HG02870 (cell line): Measurements from ENCODE around the gene DCAF5.
"Not testable (repeated sequence)": the region's sequence is repeated elsewhere in the genome, so short reads cannot be mapped to it uniquely, and the experiment has no call there.

ENCODE experiments used
- ATAC-seq: cut with Tn5 transposase; IDR thresholded peaks from one replicate; pipeline ENCODE4 v1.9.1; 2021; ENCODE audit warnings: mild to moderate bottlenecking, moderate library complexity; ENCODE audit not compliant: unreplicated experiment

DCAF5 gene

DNA sequence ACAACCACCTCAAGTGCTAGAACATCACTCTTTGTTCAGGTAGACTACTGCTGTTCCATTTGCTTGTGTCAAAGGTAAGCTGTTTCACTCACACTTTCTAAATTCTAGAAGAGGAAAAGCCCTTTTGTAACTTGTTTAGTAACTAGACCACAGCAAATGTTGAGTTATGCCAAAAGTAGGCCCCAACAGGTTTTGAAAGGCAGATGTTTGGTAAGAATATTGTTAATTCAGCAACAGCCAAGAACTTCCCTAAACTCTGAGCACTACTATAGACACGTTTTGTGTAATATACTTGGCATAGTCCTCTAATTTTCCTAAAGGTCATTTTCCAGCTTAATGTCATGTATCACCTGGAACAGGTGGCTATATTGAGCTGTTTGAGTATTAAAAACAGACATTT lies 79.0 kb downstream of the DCAF5 start:
- no peak for ATAC-seq

DNA sequence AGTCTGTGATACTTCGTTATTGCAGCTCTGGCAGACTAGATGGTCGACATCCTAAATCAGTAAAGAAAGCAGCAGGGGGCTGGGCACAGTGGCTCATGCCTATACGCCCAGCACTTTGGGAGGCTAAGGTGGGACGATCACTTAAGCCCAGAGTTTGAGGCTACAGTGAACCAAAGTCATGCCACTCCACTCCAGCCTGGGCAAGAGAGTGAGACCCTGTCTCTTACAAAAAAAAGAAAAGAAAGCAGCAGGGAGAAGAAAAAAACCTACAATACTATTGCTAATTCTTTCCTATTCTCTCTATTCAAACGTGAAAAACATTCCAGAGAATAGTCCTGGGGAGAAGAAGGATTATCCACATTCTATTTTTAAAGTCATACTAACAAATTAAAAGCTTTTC lies 79.5 kb downstream of the DCAF5 start:
- no peak for ATAC-seq

DNA sequence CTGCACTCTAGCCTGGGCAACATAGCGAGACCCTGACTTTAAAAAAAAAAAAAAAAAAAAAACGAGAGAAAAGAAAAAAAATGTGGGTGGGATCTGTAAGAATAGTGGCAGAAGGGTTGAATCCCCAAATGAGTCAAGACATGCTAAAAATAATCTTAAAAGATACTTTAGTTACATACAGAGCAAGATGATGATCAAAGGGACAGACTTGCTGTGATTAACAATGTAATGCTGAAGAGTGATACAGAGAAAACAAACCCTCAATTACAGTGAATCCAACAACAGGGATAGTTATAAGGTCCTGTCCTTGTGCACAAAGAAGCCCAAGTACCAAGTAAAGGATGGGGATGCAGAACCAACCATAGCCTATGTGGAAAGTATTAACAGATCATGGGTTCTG lies 80.3 kb downstream of the DCAF5 start:
- ATAC-seq = no peak

DNA sequence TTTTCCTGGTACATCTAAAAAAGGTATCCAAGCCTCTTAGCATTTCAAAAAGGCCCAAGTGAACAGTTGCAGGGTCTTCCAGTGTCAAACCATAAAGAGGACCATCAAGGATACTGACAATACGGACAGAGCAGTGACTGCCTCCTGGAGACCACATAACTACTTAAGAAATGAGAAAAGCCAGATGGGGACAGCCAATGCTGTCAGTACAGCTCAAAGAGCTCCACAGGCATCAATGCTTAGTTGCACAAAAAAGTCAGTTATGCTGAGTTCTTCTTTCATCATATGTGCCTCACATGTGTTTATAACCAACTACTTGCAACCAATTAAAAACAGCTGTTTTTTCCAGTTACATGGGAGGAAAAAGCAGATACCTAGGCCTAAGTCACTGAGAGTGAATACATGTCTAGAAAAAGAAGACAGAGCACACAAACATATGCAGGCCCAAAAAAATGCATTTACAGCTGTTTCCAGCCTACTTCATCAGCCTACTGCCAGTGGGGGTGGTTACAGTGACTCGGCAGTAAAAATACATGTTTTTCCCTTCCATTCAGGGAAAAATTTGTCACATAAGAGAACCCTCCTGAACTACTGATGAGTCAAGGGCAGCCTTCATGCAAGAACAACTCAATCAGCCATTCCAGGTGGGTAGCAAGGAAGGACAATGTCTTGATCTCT lies 84.0 kb downstream of the DCAF5 start:
- no peak for ATAC-seq

DNA sequence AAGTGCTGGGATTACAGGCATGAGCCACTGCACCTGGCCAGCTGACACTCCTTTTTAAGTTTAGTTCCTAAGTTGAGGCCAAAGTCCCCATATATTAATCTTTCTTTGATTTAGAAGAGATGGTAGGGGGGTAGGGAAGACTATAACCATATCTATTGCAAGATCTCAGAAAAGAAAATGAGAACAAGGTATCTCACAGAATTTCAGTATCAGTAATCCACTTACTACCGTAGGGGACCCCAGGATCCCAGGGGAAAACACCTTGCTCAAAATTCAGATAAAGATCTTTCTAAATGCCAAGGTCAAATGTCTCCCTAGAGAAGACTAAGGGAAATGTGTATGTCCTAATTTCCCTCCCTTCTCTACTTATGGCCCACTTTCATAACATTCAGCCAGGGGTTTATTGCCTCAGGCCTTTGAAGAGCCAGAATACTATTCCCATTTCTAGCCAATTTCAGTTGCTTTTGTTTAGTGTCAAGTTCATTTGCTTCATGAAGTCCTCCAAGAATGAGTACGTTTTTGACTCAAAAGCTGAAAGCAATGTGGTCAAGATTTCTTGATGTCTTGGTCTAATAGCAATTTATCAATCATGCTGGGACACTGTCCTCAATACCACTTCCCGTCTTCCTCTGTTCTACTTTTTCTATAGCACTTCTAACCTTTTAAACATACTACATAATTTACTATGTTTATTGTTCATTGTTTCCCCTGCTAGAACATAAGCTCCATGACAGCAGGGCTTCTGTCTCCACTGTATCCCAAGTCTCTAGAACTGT lies 86.3 kb downstream of the DCAF5 start:
- ATAC-seq = peak; percentile 75

DNA sequence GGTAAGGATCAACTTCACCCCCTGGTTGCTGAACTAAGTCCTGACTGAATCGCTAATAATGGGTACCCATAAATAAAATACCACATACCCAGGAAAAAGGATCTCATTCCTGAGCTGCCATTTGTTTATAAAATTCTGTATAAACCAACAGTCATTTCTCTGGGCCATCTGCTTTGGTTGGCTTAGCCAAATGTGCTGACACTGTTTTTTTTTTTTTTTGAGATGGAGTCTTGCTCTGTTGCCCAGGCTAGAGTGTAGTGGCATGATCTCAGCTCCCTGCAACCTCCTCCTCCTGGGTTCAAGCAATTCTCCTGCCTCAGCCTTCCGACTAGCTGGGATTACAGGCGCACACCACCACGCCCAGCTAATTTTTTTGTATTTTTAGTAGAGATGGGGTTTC lies 87.0 kb downstream of the DCAF5 start:
- ATAC-seq = not testable (repeated sequence)

DNA sequence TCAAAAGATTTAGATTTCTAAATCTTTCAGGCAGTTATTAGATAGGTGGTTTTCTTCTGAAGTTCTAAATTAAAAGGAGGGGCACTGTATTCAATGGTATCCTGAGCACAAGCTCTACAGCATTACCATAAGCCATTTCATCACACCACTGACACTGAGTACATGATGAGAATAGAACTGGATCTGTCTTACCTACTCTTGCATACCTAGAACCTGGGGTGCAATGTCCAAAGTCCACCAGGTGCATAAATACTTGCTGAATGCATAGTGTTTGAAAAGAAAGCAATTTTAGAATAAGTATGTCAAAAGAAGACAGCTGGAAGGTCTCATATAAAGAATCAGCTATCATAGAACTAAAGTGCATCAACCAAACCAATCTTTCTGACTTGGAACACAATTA lies 88.3 kb downstream of the DCAF5 start:
- no peak for ATAC-seq

DNA sequence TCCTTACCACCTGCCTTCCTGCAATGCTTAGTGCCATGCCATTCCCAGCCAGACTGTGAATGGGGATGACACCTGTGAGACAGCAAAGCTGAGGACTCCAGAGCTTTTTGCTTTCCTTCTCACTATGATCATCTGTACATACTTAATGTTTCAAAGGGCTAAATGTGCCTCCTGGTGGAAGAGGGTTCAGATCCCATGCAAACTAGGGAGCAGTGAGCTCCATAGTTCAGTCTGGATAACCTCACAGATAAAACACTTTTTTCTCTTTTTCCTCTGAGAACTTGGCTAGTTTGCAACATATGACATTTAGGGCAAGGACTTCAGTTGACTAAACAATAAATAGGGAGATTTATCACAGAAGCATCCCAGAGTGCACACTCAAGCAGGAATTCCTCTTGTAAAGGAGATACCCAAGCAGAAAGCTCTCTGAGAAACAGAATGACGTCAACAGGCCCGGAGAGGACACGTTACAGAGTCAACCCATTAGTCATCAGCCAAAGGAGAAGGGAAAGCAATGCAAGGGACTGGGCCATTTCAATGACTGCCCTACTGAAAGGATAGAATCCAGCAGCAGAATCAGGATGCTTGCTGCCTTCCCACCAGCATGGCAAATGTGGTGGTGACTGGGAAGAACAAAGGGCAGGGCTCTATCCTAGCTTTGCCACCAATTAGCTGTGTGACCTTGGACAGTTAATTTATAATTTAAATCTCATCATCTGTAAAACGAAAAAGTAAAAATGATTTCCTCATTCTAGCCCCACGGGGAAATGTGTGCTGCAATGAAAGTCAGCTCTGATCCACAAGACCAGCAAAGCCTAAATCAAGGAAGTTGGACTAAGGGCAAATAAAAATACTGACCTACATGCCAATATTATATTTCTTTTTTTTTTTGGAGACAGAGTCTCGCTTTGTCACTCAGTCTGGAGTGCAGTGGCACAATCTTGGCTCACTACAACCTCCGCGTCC lies 93.0 kb downstream of the DCAF5 start:
- no peak for ATAC-seq

DNA sequence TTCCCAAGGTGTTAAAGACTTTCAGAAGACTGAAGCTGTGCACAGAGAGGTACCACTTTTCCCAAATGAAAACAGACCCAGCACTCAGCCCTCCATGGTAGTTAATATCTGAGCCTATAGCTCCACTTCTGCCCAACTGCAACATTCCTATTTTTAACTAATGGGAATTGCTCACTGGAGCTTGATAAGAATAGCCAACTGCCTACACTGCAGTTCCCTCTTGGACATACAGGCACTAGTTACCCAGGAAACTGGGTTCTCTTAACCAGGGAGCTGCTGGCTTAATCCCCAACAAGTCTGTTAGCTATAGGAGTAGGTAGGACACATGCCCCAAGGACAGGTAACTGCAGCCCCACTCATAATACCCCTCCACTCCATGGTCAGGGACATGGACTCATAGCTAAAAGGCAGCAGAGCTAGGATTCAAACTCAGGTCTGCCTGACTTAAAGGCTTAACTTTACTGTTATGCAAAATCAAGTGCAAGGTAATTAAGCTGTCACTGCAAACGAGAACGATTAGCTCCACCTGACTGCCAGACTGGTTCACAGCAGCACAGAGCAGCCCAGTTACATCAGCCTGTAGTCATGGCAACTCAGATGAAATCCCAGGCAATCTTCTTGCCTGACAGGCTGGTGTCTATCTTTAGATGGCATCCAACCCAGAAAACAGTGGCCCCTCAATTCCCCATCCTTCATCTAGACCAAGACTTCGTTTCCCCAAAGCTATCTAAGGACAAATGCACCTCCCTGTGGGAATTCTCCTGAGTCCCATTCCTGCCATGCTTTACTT lies 96.7 kb downstream of the DCAF5 start:
- ATAC-seq = no peak

DNA sequence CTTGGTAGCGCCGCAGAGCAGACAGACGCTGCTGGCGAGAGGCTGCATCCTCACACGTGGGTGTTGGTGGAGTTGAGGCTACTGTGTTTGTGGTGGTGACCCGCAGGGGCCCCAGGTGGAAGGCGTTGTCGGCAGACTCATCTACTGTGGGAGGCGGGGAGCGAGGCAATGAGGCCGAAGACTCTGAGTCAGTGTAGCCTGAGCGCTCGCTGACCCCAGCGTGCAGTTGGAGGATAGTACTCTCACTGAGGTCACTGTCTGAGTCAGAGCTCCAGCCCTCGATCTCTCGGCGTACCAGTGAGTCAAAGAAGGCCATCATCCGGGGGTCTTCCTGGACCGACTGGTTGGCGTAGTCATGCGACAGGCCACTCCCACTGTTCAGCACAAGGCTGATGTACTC lies 97.8 kb downstream of the DCAF5 start:
- ATAC-seq = no peak

DNA sequence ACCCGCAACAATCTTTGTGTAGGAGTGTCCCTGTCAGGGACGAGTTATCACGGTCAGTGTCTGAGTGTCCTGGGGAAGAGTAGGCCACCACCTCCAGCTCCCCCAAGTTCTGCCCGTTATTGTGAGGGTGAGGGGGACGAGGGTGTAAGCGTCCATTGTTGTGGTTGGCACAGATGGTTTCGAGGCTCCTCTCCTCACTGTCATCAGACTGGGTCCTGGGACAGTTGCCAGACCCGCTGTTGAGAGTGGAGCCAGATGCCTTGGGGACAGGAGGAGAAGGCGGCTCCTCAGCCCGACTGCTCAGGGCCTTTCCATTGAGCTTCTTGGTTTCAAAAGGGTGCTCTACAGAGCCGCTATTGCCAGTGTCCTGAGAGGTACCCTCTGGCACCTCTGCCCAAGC lies 98.9 kb downstream of the DCAF5 start:
- no peak for ATAC-seq

DNA sequence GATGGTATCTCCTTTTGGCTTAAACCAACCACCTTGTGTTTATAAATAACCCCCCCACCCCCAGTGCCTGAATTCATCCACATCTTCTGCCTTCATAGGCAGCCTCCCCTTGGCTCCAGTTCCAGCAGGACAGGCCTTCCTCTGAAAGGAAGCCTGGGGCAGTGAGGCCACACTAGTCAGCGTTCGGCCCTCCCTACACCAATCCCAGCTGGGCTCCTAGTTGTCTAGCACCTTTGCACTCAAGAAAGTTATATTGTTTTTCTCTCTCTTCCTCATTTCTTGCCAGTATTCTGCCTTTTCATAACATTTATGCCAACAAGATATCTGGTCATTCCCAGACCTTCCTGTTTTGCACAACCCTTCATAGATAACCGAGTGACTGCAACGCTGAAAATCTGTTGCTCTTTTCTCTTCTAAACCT lies 100.7 kb downstream of the DCAF5 start:
- no peak for ATAC-seq

DNA sequence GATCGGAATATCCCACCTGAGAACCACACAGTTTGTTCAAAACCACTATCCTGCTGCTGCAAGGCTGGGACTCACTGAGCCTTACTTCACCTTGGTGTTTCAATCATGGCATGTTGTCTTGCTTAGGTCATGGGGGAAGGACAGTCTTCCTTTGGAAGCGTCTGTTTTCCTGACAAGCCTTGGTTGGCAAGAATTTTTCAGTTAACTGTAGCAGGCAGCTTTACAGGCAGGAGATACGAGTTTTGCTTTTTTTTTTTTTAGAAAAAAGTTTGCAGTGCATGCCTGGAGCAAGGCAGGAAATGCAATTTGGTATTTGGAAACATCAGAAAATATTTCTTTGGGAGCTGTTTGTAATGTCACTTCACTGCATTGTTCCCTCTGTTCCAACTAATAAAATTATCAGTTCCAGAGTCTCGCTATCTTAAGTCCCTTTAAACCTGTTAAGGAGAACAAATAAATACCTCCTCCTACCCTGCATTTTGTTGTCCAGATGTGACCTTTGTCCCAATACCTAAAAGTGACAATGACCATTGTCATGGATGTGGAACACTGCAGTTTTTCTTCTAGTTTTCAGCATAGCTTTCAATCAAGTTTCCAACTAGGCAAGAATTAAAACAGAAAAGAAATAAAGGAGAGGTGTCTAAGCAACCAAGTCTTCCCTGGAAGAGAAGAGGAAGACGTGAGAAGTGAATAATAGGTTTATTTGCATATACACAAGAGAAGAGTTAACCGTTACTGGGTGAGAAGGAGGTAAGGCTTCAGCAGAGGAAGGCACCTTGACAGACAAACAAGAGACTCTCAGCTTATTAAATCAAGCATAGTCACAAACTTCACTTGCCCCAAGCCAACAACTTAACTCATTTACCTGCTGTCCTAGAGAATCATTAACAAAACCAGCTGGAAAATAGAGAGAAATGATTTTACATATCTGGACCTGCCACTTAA lies 102.4 kb downstream of the DCAF5 start:
- ATAC-seq = no peak

DNA sequence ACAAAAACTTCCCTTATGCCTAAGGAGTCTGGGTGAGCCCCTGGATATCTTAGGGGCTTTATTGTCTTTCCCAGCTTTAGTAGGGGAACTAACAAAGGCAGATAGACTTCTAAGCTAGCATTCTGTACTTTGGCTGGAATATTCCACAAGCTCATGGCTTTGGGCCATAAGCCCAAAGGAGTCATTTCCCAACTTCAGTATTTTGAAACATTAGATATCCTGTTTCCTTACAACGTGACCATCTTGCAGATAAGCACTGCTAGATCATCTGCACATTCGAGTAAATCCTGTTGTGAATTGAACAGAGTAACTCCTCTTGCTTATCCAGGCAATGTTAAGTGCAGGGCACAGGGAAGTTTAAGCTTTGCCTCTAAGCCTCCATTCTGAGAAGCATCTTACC lies 103.2 kb downstream of the DCAF5 start:
- no peak for ATAC-seq

DNA sequence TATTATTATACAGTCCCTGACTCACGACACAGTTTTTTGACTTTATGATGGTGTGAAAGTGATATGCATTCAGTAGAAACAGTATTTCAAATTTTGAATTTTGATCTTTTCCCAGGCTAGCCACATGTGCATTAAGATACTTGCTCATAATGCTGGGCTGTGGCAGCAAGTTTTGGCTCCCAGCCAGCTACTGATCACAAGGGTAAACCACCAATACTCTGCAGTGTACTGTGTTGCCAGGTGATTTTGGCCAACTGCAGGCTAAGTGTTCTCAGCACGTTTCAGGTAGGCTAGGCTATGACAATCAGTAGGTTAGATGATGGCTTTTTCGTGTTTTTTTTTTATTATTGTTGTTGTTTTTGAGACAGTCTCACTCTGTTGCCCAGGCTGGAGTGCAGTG lies 104.5 kb downstream of the DCAF5 start:
- no peak for ATAC-seq

DNA sequence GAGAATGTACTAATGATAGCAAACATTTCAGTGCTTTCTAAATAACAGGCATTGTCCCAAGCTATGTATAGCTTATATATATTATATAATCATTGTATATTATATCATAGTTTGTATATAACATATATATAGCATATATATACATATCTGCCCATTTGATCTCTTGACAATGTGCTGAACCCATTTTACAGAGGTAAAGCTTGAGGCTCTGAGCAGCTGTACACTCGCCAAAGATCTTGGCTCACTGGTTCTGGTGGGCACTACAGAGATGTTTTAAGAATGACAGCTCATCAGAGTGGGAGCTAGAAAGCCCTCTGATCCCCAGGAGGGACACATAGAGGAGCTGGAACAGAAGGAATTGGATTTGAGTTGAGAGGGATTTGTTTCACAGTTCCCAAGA lies 105.7 kb downstream of the DCAF5 start:
- no peak for ATAC-seq

DNA sequence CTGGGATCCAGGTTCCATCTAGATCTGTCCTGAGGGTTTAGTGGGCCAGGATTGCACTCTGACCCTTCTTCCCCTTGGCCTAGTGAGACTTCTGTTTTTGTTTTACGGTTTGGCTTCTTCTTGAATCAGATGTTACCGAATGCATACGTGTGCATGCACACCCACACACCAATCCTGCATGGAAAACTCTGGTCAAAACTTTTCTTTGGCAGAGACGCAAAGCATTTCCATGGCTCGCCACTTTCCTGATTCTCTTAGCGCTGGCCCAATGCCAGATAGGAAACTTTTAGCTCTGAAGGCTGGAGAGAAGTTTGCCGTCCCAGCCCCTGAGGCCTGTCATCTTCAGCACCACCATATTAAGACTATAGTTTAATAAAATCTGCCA lies 106.5 kb downstream of the DCAF5 start:
- no peak for ATAC-seq

DNA sequence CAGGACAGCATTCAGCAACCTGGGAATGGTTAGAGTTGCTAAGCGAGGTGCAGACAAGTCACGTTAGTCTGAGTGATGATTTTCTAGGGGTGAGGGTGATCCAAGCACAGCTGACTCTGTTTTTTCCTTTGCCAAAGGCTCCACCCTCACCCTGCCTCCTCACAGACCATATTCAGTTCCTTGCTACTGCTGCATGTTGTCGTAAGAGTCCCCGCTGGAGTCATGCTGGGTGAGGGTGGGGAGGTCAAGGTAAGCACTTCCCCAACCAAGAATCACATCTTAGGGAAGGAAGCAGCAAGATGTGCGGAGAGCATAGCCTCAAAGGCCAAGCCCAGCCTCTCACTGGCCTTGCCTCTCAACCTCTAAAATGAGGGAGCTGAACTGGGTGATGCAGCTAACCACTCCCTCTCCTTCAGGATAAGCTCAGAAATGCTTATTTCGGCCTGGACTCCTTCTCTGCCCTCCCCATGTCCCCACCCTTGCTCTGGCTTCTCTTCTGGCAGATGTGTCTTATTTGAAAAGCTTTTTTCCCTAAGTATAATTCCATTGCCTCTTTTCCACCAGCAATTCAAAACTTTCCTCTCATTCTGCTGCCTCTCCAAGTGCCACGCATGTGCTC lies 107.0 kb downstream of the DCAF5 start:
- ATAC-seq = no peak

DNA sequence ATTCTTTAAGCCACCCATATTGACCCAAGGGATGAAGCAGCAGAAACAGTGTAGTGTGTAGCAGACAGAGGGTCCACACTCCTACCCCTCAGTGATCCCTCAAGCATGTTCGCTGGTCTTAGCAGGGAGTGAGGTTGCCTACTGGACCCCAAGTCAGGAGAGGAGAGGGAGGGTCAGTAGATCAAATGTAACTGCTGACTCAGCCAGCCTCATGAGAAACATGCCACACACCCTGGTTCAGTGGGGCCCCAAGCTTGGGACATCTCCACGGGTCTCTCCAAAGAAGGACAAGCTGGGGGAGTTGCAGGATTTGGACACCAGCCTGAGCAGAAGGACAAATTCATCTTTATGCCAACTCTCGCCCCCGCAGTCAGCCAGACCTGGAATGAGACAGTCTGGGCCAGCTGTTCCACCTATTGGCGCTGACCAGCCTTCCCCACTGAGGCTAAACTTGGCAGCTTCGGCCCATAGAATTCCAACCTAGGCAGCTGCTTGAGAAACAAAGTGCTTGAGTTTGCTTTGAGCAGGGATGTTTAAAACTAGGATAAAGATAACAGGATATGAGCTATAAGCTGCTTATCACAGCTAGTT lies 107.9 kb downstream of the DCAF5 start:
- ATAC-seq = no peak
